Measurements from ENCODE around the gene LAMP1.

The LAMP1 gene

DNA sequence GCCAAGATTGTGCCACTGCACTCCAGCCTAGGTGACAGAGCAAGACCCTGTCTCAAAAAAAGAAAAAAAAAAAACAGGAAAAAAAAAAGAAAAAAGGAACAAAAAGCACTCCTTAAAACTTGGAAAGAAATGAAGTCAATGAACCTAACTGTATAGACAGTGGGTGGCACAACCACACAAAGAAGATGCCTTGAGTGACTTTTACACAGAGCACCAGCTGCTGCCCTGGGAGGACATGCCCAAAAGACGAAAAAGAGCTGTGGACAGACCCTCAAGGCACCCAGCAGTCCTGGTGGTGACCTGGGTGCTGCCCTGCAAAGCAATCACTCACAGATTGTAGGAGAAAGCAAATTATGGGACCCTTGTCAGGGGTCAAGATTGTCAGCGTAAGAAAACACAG, 5.9 kb upstream of the LAMP1 start:
- Histone ChIP-seq H3K4me3 (no peak overlapping the region), H3K9ac (ENCODE audit: insufficient read length) (no peak overlapping the region), H3K36me3 (ENCODE audit: insufficient read depth, low read length) (no peaks in the 10 kb centered on the region), H3K27ac (no peak overlapping the region), H3K9me3 (ENCODE audit: low read depth, low read length) (no peaks in the 10 kb centered on the region)
- TF ChIP-seq POLR2AphosphoS5 (IDR thresholded peaks at IDR 0.05; ENCODE audit: borderline replicate concordance, low read depth, low read length) (no peak), FOXP2 (optimal IDR thresholded peaks at IDR 0.05; ENCODE audit: control extremely low read depth, extremely low read length, insufficient read depth) (no peak), EZH2 (IDR thresholded peaks at IDR 0.05) (no peak)
- no peak for DNase-seq (ENCODE audit: low read depth, low spot score)

DNA sequence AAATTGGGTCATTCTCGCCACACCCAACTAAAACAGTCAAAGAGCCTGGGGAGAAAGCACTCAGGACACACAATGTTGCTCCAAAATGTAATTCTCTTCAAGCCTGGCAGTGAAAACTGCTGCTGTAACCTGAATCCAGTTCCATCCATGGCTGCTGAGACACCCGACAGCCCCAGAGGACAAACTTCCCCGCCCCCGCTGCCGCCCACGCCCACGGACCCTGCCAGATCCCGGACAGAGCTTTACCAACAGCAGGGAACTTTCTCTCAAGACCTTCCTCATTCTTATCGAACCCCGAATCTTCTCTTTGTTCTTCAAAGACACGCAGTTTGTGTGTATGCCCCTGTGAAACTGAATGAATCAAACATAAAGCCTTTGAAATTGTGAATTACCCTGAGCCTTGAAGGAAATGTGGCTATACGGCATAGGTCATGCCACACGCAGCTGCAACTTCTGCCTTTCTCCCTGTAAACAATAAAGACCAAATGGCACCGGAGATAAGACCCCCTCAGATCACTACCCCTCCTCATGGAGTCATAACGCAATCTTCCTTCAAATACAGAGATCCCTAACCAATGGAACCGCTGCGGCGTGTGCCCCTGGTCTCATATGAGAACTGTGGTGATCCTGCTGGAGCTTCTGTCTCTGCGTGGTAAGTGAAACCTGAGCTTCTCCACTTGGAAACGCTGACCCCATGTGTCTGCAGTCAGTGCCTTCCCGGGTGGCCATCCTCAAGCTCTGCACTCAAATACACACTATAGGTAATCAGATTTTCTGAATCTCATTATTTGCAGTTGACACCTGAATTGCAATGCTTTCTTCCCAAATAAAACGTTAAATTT, 4.8 kb upstream of the LAMP1 start:
- Histone ChIP-seq H3K36me3 (ENCODE audit: insufficient read depth, low read length) (no peaks in the 10 kb centered on the region), H3K27ac (no peak overlapping the region), H3K9ac (ENCODE audit: insufficient read length) (no peak overlapping the region), H3K4me3 (0 out of 2 replicates have a peak overlapping the region, but pooled peaks have one; percentile 36), H3K9me3 (ENCODE audit: low read depth, low read length) (no peaks in the 10 kb centered on the region)
- DNase-seq (ENCODE audit: low read depth, low spot score) = no peak
- TF ChIP-seq FOXP2 (optimal IDR thresholded peaks at IDR 0.05; ENCODE audit: control extremely low read depth, extremely low read length, insufficient read depth) = no peak
- no peak for TF ChIP-seq EZH2 (IDR thresholded peaks at IDR 0.05)
- no peak for TF ChIP-seq POLR2AphosphoS5 (IDR thresholded peaks at IDR 0.05; ENCODE audit: borderline replicate concordance, low read depth, low read length)

DNA sequence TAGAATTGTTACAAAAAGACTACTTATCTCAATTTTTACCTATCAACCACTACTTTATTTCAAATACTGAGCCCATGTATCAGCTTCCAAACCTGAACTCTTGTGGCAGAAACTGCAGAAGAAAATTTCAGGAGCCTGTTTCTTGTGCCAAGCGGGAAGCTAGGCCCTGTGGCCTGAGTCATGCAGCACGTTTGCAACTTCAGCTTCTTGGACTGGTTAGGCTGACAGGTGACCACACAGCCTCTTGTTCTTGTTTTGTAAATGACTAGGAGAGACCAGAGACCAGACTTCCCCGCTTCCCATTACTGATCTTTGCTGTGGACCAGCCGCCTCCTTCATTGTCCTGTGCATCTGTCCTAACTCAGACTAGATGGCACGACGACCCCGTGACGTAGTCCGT, 3.4 kb upstream of the LAMP1 start:
- no peaks in the 10 kb centered on the region for H3K36me3 ChIP-seq (ENCODE audit: insufficient read depth, low read length)
- no peak overlapping the region for H3K4me3 ChIP-seq
- TF ChIP-seq FOXP2 (optimal IDR thresholded peaks at IDR 0.05; ENCODE audit: control extremely low read depth, extremely low read length, insufficient read depth) (no peak), POLR2AphosphoS5 (IDR thresholded peaks at IDR 0.05; ENCODE audit: borderline replicate concordance, low read depth, low read length) (no peak), EZH2 (IDR thresholded peaks at IDR 0.05) (no peak)
- H3K27ac ChIP-seq = no peak overlapping the region
- no peak for DNase-seq (ENCODE audit: low read depth, low spot score)
- H3K9me3 ChIP-seq (ENCODE audit: low read depth, low read length) = no peaks in the 10 kb centered on the region
- peak overlapping the region; percentile 32 for H3K9ac ChIP-seq (ENCODE audit: insufficient read length)

GRCh38 chr13:113295776-113296175, 1.3 kb upstream of the LAMP1 start:
- TF ChIP-seq FOXP2 (optimal IDR thresholded peaks at IDR 0.05; ENCODE audit: control extremely low read depth, extremely low read length, insufficient read depth) (no peak), POLR2AphosphoS5 (IDR thresholded peaks at IDR 0.05; ENCODE audit: borderline replicate concordance, low read depth, low read length) (no peak), EZH2 (IDR thresholded peaks at IDR 0.05) (no peak)
- DNase-seq (ENCODE audit: low read depth, low spot score) = no peak
- H3K9me3 ChIP-seq (ENCODE audit: low read depth, low read length) = no peaks in the 10 kb centered on the region
- no peak overlapping the region for H3K27ac ChIP-seq
- H3K36me3 ChIP-seq (ENCODE audit: insufficient read depth, low read length) = no peaks in the 10 kb centered on the region
- H3K9ac ChIP-seq (ENCODE audit: insufficient read length) = no peak overlapping the region
- no peak overlapping the region for H3K4me3 ChIP-seq

- peak overlapping the region; percentile 95 for H3K9ac ChIP-seq (ENCODE audit: insufficient read length)
- no peaks in the 10 kb centered on the region for H3K9me3 ChIP-seq (ENCODE audit: low read depth, low read length)
- H3K27ac ChIP-seq = no peak overlapping the region
- TF ChIP-seq FOXP2 (optimal IDR thresholded peaks at IDR 0.05; ENCODE audit: control extremely low read depth, extremely low read length, insufficient read depth) = no peak
- TF ChIP-seq POLR2AphosphoS5 (IDR thresholded peaks at IDR 0.05; ENCODE audit: borderline replicate concordance, low read depth, low read length) = no peak
- TF ChIP-seq EZH2 (IDR thresholded peaks at IDR 0.05) = no peak
- DNase-seq (ENCODE audit: low read depth, low spot score) = no peak
- H3K36me3 ChIP-seq (ENCODE audit: insufficient read depth, low read length) = no peaks in the 10 kb centered on the region
- peak overlapping the region; percentile 97 for H3K4me3 ChIP-seq
Measured at GRCh38 chr13:113297370-113298042, 467 bp downstream of the LAMP1 start.

DNA sequence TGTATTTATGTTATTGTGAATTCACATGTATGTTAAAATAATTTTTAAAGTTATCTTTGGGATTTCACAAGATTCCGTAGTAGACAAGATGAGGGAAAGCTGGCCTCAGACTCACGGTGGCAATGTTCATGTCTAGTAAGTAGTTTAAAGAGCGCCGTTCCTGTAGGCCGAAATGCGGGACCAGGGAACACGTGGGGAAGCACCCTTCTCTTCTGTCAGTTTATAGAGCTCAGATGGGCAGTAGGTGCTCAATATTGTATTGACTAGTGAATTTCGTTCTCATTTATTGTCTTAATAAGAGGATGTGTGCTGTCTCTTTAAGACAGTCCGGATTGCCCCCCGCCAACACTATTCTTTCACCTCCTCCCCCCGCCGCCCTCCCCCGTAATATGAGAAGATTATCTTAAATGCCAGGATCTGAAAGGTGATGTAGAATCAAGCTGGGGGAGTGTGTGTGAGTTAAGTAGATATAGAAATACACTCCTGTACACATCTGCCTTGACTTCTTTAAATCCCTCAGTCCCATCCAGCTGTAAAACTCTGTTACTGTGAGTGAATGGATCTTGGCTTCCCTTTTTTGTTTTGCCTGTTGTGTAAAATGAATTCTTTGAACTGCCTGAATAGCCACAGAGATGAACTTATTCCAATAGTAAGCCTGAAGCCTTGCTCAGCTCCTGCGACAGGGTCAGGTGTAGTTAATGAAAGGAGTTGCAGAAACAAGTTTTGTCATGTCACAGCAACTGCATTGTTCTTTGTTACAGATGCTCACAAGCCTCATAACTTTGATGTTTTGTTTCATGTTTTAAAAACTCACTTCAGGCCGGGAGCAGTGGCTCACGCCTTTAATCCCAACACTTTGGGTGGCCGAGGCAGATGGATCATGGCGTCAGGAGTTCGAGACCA, 1.3 kb downstream of the LAMP1 start:
- Histone ChIP-seq H3K9me3 (ENCODE audit: low read depth, low read length) (no peaks in the 10 kb centered on the region), H3K36me3 (ENCODE audit: insufficient read depth, low read length) (no peaks in the 10 kb centered on the region), H3K9ac (ENCODE audit: insufficient read length) (peak overlapping the region; percentile 95), H3K4me3 (peak overlapping the region; percentile 97), H3K27ac (no peak overlapping the region)
- TF ChIP-seq FOXP2 (optimal IDR thresholded peaks at IDR 0.05; ENCODE audit: control extremely low read depth, extremely low read length, insufficient read depth) (no peak), EZH2 (IDR thresholded peaks at IDR 0.05) (no peak), POLR2AphosphoS5 (IDR thresholded peaks at IDR 0.05; ENCODE audit: borderline replicate concordance, low read depth, low read length) (no peak)
- no peak for DNase-seq (ENCODE audit: low read depth, low spot score)

DNA sequence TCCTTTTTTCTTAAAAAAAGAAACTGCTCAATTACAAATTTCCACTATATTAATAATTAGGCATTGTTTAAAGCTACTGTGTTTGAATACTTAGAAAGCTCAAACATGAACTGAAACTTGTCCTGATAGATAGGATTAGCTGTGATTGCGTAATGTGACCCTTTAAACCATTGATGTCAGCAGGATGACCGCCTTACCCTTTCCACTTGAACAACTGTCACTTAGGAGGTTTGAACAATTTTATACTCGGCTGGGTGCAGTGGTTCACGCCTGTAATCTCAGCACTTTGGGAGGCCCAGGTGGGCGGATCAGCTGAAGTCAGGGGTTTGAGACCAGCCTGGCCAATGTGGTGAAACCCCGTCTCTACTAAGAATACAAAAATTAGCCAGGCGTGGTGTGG, 2.9 kb downstream of the LAMP1 start:
- no peak overlapping the region for H3K27ac ChIP-seq
- DNase-seq (ENCODE audit: low read depth, low spot score) = no peak
- H3K36me3 ChIP-seq (ENCODE audit: insufficient read depth, low read length) = no peaks in the 10 kb centered on the region
- H3K9me3 ChIP-seq (ENCODE audit: low read depth, low read length) = no peaks in the 10 kb centered on the region
- H3K4me3 ChIP-seq = no peak overlapping the region
- no peak overlapping the region for H3K9ac ChIP-seq (ENCODE audit: insufficient read length)
- no peak for TF ChIP-seq POLR2AphosphoS5 (IDR thresholded peaks at IDR 0.05; ENCODE audit: borderline replicate concordance, low read depth, low read length)
- TF ChIP-seq EZH2 (IDR thresholded peaks at IDR 0.05) = no peak
- no peak for TF ChIP-seq FOXP2 (optimal IDR thresholded peaks at IDR 0.05; ENCODE audit: control extremely low read depth, extremely low read length, insufficient read depth)

DNA sequence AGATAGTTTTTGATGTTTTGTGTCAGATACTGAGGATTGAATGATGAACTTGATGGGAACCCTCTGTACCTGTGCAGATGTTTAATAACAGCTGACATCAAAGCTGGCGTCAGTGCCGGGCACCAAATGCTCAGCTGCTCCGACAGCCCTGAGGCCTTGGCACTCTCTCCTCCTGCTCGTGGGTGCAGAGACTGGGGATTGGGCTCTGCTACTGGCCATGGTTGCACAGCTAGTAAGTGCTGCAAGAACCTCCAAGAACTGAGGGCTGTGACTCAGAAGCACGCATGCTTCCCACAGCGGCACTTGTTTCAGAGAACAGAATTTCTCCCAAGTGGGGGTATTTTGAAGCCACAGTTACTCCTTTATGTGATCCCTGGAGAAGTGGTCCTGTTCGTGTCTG, 5.9 kb downstream of the LAMP1 start:
- TF ChIP-seq FOXP2 (optimal IDR thresholded peaks at IDR 0.05; ENCODE audit: control extremely low read depth, extremely low read length, insufficient read depth) (no peak), POLR2AphosphoS5 (IDR thresholded peaks at IDR 0.05; ENCODE audit: borderline replicate concordance, low read depth, low read length) (no peak), EZH2 (IDR thresholded peaks at IDR 0.05) (no peak)
- no peaks in the 10 kb centered on the region for H3K9me3 ChIP-seq (ENCODE audit: low read depth, low read length)
- no peak for DNase-seq (ENCODE audit: low read depth, low spot score)
- no peak overlapping the region for H3K9ac ChIP-seq (ENCODE audit: insufficient read length)
- no peak overlapping the region for H3K27ac ChIP-seq
- H3K36me3 ChIP-seq (ENCODE audit: insufficient read depth, low read length) = no peaks in the 10 kb centered on the region
- no peak overlapping the region for H3K4me3 ChIP-seq

Data from SK-N-MC (cell line).